ENCODE results near the gene AK5. TPM values are rescaled to one million over a fixed set of nuclear protein-coding genes. Genes with fewer than 3 reads are reported as not detected.
A peak's percentile ranks its signal among the peaks of the same experiment; 100 is the strongest.

Gene AK5
- total and polyA plus RNA-seq, 9 donors, result 0.45 to 3.5 (median 0.82) TPM; not detected in 2

DNA sequence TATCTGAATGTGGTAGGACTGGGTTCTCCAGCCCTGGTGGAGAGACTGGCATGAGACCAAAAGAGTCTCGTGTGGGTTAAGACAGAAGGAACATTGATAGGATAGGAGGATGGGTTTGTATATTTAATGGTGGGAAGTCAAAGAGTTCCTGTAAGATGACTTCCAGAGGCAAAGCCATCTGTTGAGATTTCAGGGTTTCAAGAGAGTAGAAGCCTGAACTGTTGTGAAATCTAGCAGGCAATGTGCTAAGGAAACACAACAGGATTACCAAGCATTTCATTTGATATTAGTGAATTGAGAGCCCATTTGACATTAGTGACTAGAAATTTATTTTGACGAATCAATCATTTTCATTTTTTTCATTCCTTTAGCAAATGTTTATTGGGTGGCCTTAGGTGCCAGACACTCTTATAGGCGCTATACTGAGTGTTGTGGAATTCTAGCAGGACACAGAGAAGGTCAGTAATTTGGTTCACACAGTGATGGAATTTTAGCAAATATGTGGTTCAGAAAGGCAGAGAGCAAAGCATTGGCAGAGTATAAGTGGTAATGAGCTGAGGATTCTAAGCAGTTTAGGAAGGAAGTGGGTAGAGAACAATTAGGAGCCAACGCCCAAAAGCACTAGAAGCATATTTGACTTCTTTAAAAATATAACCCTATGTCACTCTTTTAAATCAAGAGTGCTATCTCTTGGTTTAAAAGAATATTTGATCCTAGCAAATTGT, 149.3 kb downstream of the AK5 start:
- Histone ChIP-seq H3K4me3 (no peak overlapping the region), H3K36me3 (no peaks in the 10 kb centered on the region), H3K9me3 (no peaks in the 10 kb centered on the region), H3K4me1 (ENCODE audit: insufficient read depth) (no peaks in the 10 kb centered on the region), H3K27me3 (no peaks in the 10 kb centered on the region), H3K27ac (no peak overlapping the region)
- no peak for DNase-seq
- TF ChIP-seq EP300 (IDR thresholded peaks at IDR 0.05) (no peak), POLR2A (IDR thresholded peaks at IDR 0.05) (no peak)
- TF ChIP-seq, protein P1, sequence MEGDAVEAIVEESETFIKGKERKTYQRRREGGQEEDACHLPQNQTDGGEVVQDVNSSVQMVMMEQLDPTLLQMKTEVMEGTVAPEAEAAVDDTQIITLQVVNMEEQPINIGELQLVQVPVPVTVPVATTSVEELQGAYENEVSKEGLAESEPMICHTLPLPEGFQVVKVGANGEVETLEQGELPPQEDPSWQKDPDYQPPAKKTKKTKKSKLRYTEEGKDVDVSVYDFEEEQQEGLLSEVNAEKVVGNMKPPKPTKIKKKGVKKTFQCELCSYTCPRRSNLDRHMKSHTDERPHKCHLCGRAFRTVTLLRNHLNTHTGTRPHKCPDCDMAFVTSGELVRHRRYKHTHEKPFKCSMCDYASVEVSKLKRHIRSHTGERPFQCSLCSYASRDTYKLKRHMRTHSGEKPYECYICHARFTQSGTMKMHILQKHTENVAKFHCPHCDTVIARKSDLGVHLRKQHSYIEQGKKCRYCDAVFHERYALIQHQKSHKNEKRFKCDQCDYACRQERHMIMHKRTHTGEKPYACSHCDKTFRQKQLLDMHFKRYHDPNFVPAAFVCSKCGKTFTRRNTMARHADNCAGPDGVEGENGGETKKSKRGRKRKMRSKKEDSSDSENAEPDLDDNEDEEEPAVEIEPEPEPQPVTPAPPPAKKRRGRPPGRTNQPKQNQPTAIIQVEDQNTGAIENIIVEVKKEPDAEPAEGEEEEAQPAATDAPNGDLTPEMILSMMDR (IDR thresholded peaks at IDR 0.05), result no peak
- intact Hi-C loops (cut with DNase I), result no loop called here
- WGBS, 3 donors, result 73 to 77% (median 76%) methylated on average over 4 of the region's 4 CpGs

DNA sequence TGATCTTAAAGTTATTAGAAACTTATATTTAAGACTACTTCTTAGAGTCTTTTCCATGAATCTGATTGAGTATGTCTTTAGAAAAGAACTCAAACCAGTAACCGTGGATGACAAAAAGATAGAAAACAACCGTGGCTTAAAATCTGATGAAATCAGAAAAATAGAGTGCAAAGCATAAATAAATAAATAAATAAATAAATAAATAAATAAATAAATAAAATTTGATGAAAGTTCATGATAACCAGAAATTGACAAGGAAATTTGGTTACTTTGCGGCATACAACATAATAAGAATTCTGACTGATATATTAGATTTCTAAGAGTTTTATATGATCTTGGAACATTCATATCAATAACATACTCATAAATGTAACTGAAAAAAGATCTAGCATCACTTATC, 152.1 kb downstream of the AK5 start:
- intact Hi-C loops (cut with DNase I), result no loop called here
- 94 to 99% (median 96%) methylated on average over 3 of the region's 3 CpGs for WGBS, 3 donors

DNA sequence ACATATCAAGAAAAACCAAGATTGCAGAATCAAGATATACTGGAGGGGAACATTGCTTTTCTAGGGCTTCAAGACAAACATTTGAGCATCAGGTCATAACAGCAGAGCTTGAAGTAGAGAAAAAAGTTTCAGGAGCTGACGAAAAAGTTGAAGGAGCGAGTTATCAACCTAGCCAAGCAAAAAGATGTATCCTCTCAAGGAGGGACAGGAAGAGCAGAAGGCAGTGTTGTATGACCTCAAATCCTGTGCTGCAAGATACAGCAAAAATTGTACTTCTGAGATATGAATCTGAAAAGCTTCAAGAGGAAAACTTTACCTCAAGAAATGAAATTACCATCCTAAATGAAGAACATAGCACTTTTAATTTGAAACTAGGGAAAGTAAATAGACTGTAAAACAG, 153.1 kb downstream of the AK5 start:
- H3K4me3 ChIP-seq, result no peak overlapping the region
- no peaks in the 10 kb centered on the region for H3K36me3 ChIP-seq
- TF ChIP-seq, protein P1 (IDR thresholded peaks at IDR 0.05), result no peak
- TF ChIP-seq EP300 (IDR thresholded peaks at IDR 0.05), result no peak
- no peak for TF ChIP-seq POLR2A (IDR thresholded peaks at IDR 0.05)
- no peak for DNase-seq
- intact Hi-C loops (cut with DNase I), result no loop called here
- H3K4me1 ChIP-seq (ENCODE audit: insufficient read depth), result no peaks in the 10 kb centered on the region
- no peaks in the 10 kb centered on the region for H3K9me3 ChIP-seq
- no peak overlapping the region for H3K27ac ChIP-seq
- 90 to 95% (median 93%) methylated on average over 2 of the region's 2 CpGs for WGBS, 3 donors
- no peaks in the 10 kb centered on the region for H3K27me3 ChIP-seq

More for the DNA sequence above, 152.1 kb downstream of the AK5 start:
- TF ChIP-seq, protein P1 (IDR thresholded peaks at IDR 0.05), result no peak
- TF ChIP-seq EP300 (IDR thresholded peaks at IDR 0.05) (no peak), POLR2A (IDR thresholded peaks at IDR 0.05) (no peak)
- no peak overlapping the region for H3K4me3 ChIP-seq
- no peaks in the 10 kb centered on the region for H3K4me1 ChIP-seq (ENCODE audit: insufficient read depth)
- H3K27me3 ChIP-seq, result no peaks in the 10 kb centered on the region
- H3K9me3 ChIP-seq, result no peaks in the 10 kb centered on the region
- H3K27ac ChIP-seq, result no peak overlapping the region
- no peaks in the 10 kb centered on the region for H3K36me3 ChIP-seq
- DNase-seq, result no peak

DNA sequence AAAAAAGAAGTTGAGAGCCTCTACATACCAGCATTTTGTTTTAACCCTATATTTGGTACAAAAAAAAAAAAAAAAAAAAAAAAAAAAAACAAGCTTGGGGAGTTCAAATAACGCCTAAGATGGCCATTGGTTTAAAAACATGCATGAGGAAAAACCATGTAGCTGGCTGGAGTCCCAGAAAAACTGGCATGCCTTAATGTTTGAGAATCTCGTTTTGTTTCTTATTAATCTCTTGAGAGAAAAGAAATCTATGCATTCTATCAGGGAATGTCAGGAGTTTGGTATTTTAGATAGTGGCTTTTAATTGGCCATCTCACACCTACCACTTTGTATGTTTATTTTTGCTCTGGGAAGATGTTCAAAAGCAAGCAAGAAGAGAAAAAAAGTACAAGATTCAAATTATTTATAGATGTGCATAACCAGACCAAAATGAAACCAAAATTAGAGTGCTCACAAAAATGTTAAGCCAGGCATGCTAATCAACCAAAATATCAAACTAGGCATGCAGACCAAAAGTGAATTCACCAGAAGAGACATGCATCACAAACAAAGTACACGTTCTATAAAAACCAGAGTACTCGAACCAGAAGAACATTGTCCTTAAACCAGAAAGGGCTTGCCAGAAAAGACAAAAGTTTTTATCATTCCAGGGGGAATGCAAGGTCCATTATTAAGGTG, 156.6 kb downstream of the AK5 start:
- no peak overlapping the region for H3K4me3 ChIP-seq
- DNase-seq, result peak in 1 of 5 donors; percentile 11
- intact Hi-C loops (cut with DNase I), result no loop called here
- no peaks in the 10 kb centered on the region for H3K9me3 ChIP-seq
- WGBS, 3 donors, result 5 to 18% (median 8%) methylated on average over 4 of the region's 4 CpGs
- no peak for TF ChIP-seq POLR2A (IDR thresholded peaks at IDR 0.05)
- TF ChIP-seq, protein P1 (IDR thresholded peaks at IDR 0.05), result no peak
- no peak for TF ChIP-seq EP300 (IDR thresholded peaks at IDR 0.05)
- no peak overlapping the region for H3K27ac ChIP-seq
- H3K27me3 ChIP-seq, result no peaks in the 10 kb centered on the region
- no peaks in the 10 kb centered on the region for H3K36me3 ChIP-seq
- no peaks in the 10 kb centered on the region for H3K4me1 ChIP-seq (ENCODE audit: insufficient read depth)

Data from ovary (tissue), 9 donors.